IPS DF 19.7 (cell line): ENCODE measurements around the gene MYO7A.

ENCODE experiments used
- DNase-seq: peaks from one replicate; pipeline ENCODE4 v3.0.0-alpha.2; 2013; ENCODE audit warnings: low read depth, low spot score

Gene MYO7A

DNA sequence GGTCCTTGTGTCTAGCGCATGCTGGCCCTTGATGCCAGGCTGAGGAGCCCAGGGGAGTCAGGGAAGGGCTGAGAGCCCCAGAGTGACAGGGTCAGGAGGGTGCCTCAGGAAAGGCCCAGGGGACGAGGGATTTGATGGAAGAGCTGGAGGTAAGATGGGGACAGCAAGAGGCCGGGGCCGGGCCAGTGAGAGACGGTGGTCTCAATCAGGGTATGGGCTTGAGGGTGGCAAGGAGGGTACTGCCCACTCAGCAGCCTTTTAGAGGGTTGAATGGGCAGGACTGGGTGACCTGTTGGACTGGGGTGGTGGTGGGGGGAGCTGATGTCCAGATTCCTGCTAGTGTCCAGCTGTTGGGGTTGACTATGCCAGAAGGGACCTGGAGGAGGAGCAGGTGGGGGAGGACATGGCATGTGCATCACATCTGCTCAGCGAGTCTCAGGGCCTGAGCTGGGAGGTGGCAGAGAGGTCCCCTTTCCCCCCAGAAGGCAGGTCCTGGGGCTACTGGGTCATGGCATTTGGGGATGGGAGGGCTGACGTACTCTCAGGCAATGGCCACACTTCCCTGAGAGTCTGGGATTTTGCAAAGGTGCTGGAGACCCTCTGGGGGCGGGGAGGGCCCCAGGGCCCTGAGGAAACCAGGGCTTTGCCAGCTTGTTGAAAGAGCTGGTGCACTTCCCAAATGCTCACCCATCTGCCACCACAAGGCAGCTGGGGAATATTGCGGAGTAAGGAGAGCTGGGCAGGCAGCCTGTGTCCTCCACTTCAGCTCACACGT lies 18.4 kb downstream of the MYO7A start:
- DNase-seq, result no peak

DNA sequence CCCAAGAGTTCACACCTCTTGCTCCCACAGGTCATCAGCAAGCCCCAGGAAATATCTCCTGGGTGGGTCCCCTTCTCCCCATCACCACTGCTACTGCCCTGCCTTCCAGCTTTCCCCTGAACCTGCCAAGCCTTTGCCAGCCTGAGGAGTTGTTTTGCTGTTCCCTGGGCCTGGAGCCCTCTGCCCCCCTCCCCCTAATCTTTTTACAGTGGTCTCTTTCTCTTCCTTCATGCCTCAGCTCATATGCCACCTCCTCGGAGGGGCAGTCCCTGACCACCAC lies 18.9 kb downstream of the MYO7A start:
- DNase-seq, result no peak

DNA sequence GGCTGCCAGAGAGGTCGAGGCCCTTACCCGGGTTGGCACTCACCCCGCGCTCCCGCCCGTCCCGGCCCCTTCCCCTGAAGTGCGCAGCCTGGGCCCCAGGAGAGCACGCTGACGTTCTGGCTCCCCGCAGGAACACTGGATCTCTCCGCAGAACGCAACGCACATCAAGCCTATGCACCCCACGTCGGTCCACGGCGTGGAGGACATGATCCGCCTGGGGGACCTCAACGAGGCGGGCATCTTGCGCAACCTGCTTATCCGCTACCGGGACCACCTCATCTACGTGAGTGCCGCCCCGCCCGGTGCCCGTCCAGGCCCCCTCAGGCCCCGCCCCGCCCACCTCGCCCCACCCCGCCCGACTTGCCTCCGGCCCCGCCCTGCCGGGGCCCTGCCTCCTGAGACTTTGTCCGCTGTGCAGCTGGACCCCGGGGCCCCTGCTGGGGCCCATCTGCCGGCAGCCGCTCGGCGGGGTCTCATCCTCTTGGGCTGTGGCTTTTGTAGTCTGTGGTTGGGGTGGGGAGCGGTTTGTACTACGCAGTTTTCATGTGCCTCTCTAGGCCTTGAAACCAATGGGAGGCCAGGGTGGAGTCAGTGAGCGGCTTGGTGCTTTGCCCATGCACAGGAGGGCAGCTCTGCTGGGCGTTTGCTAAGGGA lies 19.7 kb downstream of the MYO7A start:
- DNase-seq, result no peak

DNA sequence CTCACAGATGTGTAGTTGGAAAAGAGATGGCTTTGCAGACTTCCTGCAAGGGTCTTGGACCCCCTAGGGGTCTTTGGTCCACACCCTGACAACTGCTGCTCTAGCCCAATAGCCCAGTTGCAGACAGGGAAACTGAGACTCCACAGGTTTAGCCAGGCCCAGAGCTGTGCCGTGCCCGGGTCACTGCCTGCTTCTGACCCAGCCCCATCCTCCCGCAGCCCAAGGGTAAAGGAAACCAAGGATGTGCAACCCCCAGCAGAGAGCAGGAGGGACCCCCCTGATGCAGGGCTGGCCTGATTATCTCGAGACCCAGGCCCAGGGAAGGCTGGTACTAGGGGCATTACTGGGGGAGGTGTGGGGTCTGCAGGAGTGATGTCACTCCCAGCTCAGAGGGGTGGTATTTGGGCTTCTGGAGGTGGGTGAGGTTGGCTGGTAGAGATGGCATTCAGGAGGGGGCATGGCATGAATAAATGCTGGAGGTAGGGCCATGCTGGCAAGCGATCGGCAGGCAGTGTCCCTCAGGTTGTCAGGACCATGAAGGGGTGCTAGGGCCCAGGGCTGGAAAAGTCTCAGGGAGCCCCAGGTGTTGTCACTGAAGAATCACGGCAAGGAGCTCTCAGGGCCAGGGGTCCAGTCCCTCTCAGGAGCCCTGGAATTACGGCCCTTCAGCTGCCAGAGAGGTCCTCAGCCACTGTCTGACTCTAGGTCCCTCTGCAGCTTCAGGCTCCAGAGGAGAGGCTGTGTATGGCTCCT lies 21.1 kb downstream of the MYO7A start:
- no peak for DNase-seq

DNA sequence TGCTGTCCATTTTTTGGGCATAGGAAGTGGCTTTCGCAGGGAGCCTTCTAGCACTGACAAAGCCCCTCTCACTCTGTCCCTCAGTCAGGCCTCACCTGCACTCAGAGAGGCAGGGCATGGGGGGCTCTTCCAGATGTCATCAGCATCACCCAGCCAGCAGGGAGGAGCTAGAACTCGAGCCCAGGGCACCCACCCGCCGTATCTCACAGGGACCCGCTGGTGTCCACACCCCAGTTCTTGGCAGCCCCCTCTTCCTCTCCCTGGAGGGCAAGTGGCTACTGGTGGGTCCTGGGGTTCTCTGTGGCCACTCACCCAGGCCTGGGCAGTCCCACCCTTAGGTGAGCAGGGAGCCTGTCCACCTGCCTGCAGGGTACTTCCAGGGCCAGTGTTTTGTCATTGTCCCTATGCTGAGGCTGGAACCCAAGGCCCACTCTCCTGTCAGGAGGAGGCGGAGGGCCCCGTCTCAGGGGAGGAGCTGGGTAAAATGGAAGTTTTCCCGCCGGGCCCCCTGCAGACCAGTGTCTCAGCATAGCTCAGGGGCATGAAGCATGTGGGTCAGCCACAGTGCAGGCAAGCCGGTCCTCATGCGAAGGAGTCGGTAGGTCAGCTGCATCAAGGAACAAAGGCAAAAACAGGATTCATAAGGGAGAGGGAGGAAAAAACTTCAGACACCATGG lies 21.8 kb downstream of the MYO7A start:
- no peak for DNase-seq

DNA sequence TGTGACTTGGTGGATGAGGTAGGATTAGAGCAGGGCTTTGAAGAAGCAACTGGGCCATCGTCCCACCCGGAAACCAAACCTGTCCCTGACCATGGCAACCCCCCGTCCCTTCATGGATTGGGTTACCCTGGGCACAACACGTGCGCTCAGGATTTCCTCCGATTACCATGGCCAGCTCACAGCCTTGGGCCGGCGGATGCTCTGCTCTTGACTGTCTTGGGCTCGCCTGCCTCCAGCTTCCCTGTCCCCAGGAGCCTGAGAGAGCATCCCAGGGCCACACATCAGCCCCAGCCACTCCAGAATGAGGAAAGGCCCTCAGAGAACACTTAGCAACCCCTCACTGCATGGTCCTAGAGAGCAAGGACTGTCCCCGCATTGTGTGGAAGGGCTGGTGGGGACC lies 22.8 kb downstream of the MYO7A start:
- no peak for DNase-seq

DNA sequence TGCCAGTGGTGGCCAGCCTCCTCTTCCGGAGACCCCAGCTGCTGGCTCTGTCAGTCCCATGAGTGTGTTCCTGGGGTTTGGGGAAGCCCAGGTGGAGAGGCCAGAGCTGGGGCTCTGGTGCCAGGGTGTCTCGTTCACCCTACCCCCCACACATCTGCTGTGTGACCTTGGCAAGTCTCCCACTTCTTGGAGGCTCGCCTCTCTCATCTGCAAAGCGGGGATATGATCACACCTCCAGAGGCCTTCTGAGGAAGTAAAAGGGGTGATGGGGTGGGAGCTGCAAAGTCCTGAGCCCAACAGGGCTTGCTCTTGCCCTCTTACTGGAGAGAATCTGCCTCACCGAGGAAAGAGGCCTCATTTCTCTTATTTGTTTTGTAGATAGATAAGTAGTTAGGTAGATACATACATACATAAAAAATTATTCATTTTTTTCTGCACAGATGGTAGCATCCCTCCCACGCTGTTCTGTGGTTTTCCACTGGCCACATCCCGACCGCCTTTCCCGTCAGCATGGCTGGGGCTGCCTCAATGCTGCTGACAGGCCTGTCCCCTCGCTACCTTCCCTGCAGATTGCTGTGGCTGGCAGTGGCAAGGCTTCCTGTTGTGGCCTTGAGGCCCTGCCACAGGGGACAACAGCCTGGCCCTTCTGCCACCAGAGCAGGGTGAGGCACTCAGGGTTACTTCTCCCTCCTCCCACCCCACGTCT lies 23.9 kb downstream of the MYO7A start:
- DNase-seq, result no peak

DNA sequence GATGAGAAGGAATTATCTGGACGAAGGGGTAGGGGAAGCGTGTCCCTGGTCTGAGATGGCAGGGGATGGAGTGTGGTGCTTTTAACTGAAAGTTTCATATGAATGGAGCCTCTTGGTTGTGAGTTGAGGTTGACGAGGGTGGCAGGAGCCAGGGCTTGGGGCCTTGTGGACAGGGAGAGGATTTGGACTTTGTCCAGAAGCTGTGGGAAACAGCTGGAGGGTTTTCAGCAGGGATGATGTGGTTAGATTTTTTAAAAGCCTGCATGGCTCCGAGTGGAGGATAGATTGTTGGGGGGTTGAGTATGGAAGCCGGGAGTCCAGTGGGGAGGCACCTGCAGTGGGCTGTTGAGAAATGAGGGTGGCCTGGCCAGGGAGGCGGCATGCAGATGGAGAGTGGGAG lies 24.8 kb downstream of the MYO7A start:
- DNase-seq, result no peak

DNA sequence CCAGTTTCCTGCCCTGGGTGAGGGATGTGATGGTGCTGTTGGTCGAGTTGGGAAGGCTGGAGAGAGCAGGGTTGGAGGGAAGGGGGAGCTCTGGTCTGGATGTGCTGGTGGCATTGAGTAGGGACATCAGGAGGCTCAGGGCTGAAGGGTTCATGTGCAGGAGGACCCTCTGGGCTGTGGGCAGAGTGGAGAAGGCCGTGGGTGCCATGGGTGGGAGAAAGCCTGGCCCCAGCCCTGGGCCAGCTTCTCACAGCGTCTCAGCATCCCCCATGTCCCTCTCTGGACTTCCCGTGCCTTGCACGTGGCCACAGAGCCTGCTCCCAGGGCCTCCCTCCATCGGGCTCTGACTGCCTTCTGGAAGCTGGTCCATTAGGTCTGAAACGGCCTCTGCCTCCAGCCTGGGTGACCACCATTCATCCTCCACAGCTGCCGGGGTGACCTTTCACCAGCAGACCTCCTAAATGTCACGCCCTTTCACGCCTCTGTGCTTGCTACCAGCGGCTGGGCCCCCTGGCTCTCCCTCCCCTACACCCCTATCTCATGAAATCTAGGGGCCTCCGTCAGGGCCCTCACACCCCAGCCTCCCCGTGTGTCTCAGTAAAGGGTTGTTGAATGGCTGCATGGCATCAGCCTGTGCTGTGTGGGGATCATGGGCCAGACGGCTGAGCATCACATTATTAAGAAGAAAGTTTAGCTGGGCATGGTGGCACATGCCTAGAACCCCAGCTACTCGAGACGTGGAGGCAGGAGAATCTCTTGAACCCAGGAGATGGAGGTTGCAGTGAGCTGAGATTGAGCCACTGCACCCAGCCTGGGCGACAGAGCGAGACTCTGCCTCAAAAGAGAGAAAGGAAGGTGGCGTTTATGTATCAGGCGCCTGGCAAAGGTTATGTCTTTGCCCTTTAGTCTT lies 25.5 kb downstream of the MYO7A start:
- DNase-seq, result no peak

DNA sequence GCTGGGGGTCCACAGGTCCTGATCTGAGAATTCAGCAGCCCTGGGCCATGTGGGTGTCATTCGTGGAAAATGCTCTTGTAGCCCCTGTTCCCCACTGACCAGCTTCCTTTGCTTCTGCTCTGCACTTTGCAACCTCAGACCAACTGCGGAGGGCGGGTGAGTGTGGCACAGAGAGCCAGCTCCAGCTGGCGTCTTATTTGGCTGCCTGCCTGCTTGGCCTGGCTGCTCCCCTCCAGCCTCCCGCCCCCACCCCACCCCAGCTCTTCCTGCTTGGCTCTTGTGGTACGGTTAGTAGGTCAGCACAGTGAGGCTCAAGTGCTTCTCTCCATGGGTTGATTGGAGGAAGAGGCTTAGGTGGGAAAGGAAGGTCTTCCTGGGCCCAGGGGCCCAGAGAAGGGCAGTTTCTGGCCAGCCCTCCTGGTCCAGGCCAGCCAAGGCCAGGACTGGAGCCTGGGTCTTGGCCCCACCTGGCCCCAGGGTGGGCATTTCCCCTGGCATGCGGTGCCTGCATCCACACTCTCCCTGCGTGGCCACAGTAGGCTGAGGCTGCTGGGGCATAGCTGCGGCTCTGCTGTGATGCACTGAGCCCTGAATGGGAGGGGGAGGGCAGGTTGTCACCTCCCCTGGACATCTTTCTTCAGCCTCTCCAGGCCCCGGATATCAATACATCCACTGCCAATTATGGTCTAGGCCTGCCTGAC lies 26.5 kb downstream of the MYO7A start:
- DNase-seq, result no peak

DNA sequence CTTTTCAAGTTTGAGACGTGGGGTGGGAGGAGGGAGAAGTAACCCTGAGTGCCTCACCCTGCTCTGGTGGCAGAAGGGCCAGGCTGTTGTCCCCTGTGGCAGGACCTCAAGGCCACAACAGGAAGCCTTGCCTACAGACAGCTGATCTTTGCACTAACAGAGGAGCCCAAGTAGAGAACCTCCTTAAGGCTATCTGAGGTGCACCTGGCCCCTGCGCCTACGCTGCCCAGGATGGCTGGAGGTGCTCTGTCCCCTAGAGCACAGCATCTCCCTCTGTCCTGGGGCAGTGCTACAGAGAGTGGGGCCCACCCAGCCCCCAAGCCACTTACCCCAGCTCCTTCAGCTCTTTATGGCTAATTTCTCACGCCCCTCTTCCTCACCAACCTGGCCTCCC lies 27.0 kb downstream of the MYO7A start:
- DNase-seq, result no peak

DNA sequence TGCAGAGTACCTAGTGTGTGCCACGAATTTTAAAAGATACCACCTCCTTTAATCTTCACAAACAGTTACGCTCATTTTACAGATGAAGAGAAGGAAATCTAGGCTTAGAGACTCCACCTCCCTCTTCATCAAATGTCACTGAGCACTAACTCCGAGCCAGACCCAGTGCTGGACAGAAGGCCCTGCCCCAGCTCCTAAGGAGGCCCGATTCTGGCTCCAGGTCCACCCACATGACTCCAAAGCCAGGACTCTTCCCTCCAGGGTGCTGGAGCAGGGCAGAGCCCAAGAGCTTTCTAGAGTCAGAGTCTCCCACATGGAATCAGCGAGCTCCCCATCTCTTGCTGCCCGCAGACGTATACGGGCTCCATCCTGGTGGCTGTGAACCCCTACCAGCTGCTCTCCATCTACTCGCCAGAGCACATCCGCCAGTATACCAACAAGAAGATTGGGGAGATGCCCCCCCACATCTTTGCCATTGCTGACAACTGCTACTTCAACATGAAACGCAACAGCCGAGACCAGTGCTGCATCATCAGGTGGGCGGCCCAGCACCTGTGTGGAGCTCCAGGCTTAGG lies 27.6 kb downstream of the MYO7A start:
- DNase-seq, result no peak

DNA sequence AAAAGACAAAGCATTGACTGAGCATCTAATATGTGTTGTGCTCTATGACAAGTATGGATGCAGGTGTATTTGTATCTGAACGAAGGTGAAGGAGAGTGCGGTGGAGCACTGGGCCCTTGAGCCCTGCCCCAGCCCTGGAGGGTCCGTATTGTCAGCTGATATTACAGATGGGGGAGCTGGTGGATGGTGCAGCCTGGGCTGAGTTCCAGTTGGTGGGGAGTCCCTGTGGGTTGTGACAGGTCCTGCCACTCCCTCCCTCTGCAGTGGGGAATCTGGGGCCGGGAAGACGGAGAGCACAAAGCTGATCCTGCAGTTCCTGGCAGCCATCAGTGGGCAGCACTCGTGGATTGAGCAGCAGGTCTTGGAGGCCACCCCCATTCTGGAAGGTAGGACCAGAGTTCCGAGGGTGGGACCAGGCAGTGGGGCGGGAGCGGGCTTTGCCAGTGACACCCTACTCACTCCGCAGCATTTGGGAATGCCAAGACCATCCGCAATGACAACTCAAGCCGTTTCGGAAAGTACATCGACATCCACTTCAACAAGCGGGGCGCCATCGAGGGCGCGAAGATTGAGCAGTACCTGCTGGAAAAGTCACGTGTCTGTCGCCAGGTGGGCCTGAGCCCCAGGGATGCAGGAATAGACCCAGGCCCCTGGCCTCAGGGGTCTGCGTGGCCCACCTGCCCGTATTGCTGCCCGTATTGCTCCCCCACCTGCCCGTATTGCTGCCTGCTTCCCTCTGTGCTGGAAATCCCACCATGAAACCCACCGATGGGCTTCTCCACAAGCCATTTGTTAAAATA lies 28.6 kb downstream of the MYO7A start:
- DNase-seq, result no peak

DNA sequence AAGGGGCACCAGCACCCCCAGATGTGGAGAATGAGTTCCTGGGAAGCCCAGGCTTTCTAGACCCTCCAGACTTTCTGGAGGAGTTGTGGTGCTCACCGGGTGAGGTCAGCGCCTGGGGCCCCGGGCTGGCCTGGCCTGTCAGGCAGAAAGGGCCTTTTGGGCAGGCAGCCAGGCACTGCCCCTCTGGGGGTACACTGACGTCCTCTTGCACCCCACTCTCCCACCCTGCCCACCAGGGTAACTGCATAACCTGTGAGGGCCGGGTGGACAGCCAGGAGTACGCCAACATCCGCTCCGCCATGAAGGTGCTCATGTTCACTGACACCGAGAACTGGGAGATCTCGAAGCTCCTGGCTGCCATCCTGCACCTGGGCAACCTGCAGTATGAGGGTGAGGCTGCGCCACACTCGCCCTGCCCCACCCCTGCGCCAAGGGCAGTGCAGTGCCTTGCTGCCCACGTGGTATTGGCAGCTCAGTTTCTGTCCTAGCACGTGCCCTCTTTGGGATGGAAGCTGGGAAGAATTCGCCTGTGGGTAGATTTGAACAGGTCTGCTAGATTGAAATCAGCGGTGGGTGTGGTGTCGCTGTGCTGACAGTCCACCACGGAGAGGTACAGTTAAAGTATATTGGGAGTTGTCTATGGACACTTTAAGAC lies 30.1 kb downstream of the MYO7A start:
- no peak for DNase-seq

DNA sequence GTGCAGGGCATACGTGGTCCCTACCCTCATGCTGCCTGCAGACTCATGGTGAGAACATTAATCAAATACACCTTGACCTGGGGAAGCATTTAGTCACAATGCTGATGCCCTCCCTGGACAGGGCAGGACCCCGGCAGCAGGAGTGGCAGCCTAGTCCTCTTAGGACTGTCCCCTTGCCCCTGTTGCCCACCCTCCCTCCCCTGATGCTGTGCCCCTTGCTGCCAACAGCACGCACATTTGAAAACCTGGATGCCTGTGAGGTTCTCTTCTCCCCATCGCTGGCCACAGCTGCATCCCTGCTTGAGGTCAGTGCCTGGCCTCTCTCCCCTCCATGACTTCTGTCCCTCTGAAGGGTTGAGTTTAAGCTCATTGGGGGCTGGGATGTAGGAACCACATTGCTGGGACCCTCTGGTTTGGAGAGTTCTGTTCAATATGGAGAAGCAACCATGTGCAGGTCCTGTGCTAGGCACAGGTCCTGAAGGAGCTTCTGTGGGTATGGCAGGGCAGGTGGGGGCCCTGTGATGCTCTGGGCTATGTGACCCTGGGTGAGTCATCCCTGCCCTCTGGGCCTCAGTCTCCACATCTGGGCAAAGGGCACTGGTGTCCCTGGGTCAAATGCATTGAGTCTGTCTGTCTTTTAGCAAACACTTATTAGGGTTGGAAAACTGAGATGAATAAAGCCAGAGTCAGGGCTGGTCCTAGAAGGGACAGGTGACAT lies 31.3 kb downstream of the MYO7A start:
- DNase-seq, result no peak

DNA sequence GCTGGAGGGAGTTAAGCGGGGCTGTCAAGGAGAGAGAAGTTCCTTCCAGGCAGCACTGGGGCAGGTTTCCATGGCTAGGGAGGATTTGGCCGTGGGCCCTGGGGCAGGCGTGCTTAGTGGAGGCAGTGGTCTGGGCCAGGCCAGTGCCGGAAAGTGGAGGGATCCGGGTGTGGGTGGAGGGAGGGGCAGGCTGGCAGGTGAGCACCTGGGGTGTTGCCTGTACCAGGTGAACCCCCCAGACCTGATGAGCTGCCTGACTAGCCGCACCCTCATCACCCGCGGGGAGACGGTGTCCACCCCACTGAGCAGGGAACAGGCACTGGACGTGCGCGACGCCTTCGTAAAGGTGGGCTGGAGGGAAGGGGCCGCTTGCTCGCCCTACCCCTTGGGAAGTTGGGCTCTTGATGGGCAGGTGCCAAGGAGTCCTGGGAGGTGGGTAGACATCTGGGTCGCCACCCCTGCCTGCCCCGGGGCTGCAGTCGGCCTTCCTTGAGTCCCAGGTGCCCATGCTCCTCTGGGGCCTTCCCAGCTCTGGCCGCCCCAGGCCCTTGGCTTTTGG lies 32.0 kb downstream of the MYO7A start:
- DNase-seq, result no peak

DNA sequence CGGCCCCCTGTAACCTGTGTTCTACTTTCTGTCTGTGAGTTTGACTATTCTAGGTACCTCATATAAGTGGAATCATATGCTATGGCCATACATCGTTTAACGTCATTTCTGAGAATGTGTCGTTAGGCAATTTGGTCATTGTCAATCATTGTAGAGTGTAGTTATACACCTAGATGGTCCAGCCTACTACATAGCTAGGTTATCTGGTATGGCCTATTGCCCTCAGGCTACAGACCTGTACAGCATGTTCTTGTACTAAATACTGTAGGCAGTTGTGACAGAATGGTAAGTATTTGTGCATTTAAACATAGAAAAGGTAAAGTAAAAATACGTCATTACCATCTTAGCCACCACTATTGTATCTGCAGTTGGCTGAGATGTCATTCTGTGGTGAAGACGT lies 35.2 kb downstream of the MYO7A start:
- no peak for DNase-seq
